ENCODE measurements around the gene DEFB114.
"Not testable (repeated sequence)": the region's sequence is repeated elsewhere in the genome, so short reads cannot be mapped to it uniquely, and the experiment has no call there.

The DEFB114 gene

GRCh38 chr6:49950415-49950751 lies 13.6 kb downstream of the DEFB114 start:
- H3K4me3 Mint-ChIP-seq = no peak overlapping the region
- TF ChIP-seq CTCF (IDR thresholded peaks at IDR 0.05) = no peak
- DNase-seq = no peak
- no peak overlapping the region for H3K27ac Mint-ChIP-seq
- no peaks in the 10 kb centered on the region for H3K9me3 Mint-ChIP-seq
- H3K4me1 Mint-ChIP-seq = no peaks in the 10 kb centered on the region
- H3K36me3 Mint-ChIP-seq (ENCODE audit: low read depth) = no peaks in the 10 kb centered on the region
- H3K27me3 Mint-ChIP-seq (ENCODE audit: low read depth, poor library complexity) = no peaks in the 10 kb centered on the region

GRCh38 chr6:49949062-49949461 lies 14.9 kb downstream of the DEFB114 start:
- Mint-ChIP-seq H3K36me3 (ENCODE audit: low read depth) (no peaks in the 10 kb centered on the region), H3K4me1 (no peaks in the 10 kb centered on the region), H3K27ac (no peak overlapping the region), H3K27me3 (ENCODE audit: low read depth, poor library complexity) (no peaks in the 10 kb centered on the region), H3K4me3 (no peak overlapping the region), H3K9me3 (peaks cover 7% of the 10 kb centered on the region)
- DNase-seq = no peak
- no peak for TF ChIP-seq CTCF (IDR thresholded peaks at IDR 0.05)

GRCh38 chr6:49946835-49947234 lies 17.1 kb downstream of the DEFB114 start:
- no peak overlapping the region for H3K4me3 Mint-ChIP-seq
- H3K27ac Mint-ChIP-seq = no peak overlapping the region
- no peaks in the 10 kb centered on the region for H3K4me1 Mint-ChIP-seq
- H3K9me3 Mint-ChIP-seq = peaks cover 10% of the 10 kb centered on the region
- TF ChIP-seq CTCF (IDR thresholded peaks at IDR 0.05) = no peak
- H3K36me3 Mint-ChIP-seq (ENCODE audit: low read depth) = no peaks in the 10 kb centered on the region
- no peak for DNase-seq
- H3K27me3 Mint-ChIP-seq (ENCODE audit: low read depth, poor library complexity) = no peaks in the 10 kb centered on the region

GRCh38 chr6:49944068-49944467 lies 19.9 kb downstream of the DEFB114 start:
- not testable (repeated sequence) for H3K4me1 Mint-ChIP-seq; H3K4me3 Mint-ChIP-seq; H3K27me3 Mint-ChIP-seq (ENCODE audit: low read depth, poor library complexity)

GRCh38 chr6:49939993-49940498 lies 23.9 kb downstream of the DEFB114 start:
- Mint-ChIP-seq H3K27me3 (ENCODE audit: low read depth, poor library complexity) (no peaks in the 10 kb centered on the region), H3K27ac (no peak overlapping the region), H3K9me3 (peaks cover 10% of the 10 kb centered on the region), H3K4me3 (no peak overlapping the region), H3K36me3 (ENCODE audit: low read depth) (no peaks in the 10 kb centered on the region), H3K4me1 (peaks cover 6% of the 10 kb centered on the region)
- DNase-seq = no peak
- TF ChIP-seq CTCF (IDR thresholded peaks at IDR 0.05) = no peak

More at GRCh38 chr6:49944068-49944467, 19.9 kb downstream of the DEFB114 start:
- H3K27ac Mint-ChIP-seq; H3K36me3 Mint-ChIP-seq (ENCODE audit: low read depth); DNase-seq: not testable (repeated sequence)
- peaks cover 10% of the 10 kb centered on the region for H3K9me3 Mint-ChIP-seq

GRCh38 chr6:49937811-49938210 lies 26.2 kb downstream of the DEFB114 start:
- TF ChIP-seq CTCF (IDR thresholded peaks at IDR 0.05) = no peak
- DNase-seq = no peak
- Mint-ChIP-seq H3K4me1 (peaks cover 6% of the 10 kb centered on the region), H3K27me3 (ENCODE audit: low read depth, poor library complexity) (no peaks in the 10 kb centered on the region), H3K36me3 (ENCODE audit: low read depth) (no peaks in the 10 kb centered on the region), H3K4me3 (no peak overlapping the region), H3K9me3 (no peaks in the 10 kb centered on the region), H3K27ac (no peak overlapping the region)

Measured in nephron progenitor cell (in vitro differentiated cells).